Left lung (tissue), 10 donors: Measurements from ENCODE around the gene COX8A. TPM values are rescaled to one million over a fixed set of nuclear protein-coding genes. Genes with fewer than 3 reads are reported as not detected.
A peak's percentile ranks its signal among the peaks of the same experiment; 100 is the strongest.

Experiments used
- ATAC-seq: fragments of 200-7000 bp; cut with Tn5 transposase; one replicate; pipeline ENCODE4 v1.9.1; 2020; ENCODE audit warnings: moderate library complexity
- DNase-seq, 4 donors: peaks; one replicate each; pipeline ENCODE4 v3.0.0-alpha.2; 2013 to 2020
- H3K27ac ChIP-seq, 2 donors: fragments of 200-600 bp; sonication (generic) in 1 of 2; one replicate each; pipeline versions ENCODE4 v1.5.0 to v1.8.0; 2020 to 2021
- H3K27me3 ChIP-seq, 2 donors: fragments of 200-600 bp; sonication (generic) in 1 of 2; one replicate each; pipeline versions ENCODE4 v1.5.0 to v1.8.0; 2020 to 2021
- H3K36me3 ChIP-seq, 2 donors: fragments of 200-600 bp; sonication (generic) in 1 of 2; one replicate each; pipeline versions ENCODE4 v1.5.0 to v1.8.0; 2020 to 2021
- H3K4me1 ChIP-seq, 2 donors: fragments of 200-600 bp; one replicate each; pipeline ENCODE4 v1.8.0; 2021
- H3K4me3 ChIP-seq, 2 donors: fragments of 200-600 bp; sonication (generic) in 1 of 2; one replicate each; pipeline versions ENCODE4 v1.5.0 to v1.8.0; 2020 to 2021; ENCODE audit warnings: mild to moderate bottlenecking in 1 of 2
- H3K9me3 ChIP-seq, 2 donors: fragments of 200-600 bp; sonication (generic) in 1 of 2; one replicate each; pipeline versions ENCODE4 v1.5.0 to v1.8.0; 2020 to 2021
- CTCF ChIP-seq, 2 donors: fragments of 200-600 bp; sonication (generic) in 1 of 2; IDR thresholded peaks; one replicate each; pipeline versions ENCODE4 v1.5.0 to v1.8.0; 2021; ENCODE audit warnings: antibody characterized with exemption in 2 of 2
- intact Hi-C, 2 donors: fragments of 100-400 bp; cut with DNase I; formaldehyde crosslinking; loops; one replicate each; pipeline versions ENCODE4 v1.11.2 to v1.14.2; 2022
- polyA plus RNA-seq, 6 donors: library from polyadenylated mRNA; unstranded; fragments of 120-200 nt; gene quantifications; one replicate each; pipeline ENCODE4 v1.2.1, GENCODE V29; 2013; ENCODE audit not compliant: insufficient read length in 6 of 6
- total RNA-seq, 2 donors: library from RNA; stranded (reverse); fragmentation: NEBNext Ultra II Directional; extraction: Animal tissue kit (Norgen Biotek cat#: 25700); gene quantifications; one replicate each; pipeline ENCODE4 v1.2.1, GENCODE V29; 2021
- donor health status: DM: no; HTN: yes; CAD: no.
- donor health status: DM: no; HTN: no; CAD: no.

Gene COX8A
- total and polyA plus RNA-seq, 8 donors, result 135 to 281 (median 178) TPM

GRCh38 chr11:63993993-63994392, 19.6 kb downstream of the COX8A start:
- Histone ChIP-seq H3K27ac (no peak overlapping the region), H3K36me3 (peaks cover 0 to 99% of the 10 kb centered on the region in 2 donors), H3K9me3 (no peaks in the 10 kb centered on the region), H3K4me1 (peaks cover 2 to 8% of the 10 kb centered on the region in 2 donors), H3K27me3 (peaks cover 0 to 1% of the 10 kb centered on the region in 2 donors), H3K4me3 (no peak overlapping the region)
- peak; percentile 63 for ATAC-seq
- TF ChIP-seq CTCF (IDR thresholded peaks at IDR 0.05), result no peak
- DNase-seq, result peak in 1 of 4 donors; percentile 63
- intact Hi-C loops, result no loop called here

- no peak for TF ChIP-seq CTCF (IDR thresholded peaks at IDR 0.05)
- DNase-seq, result peak in 1 of 4 donors; percentile 74
Observed at GRCh38 chr11:63996512-63996911, 22.1 kb downstream of the COX8A start.

GRCh38 chr11:63997104-63997700, 22.8 kb downstream of the COX8A start:
- TF ChIP-seq CTCF (IDR thresholded peaks at IDR 0.05), result no peak
- ATAC-seq (no peak), DNase-seq (no peak)
- intact Hi-C loops, result loop anchor here in 1 of 2 donors (5.0 kb wide), 1 partner anchor 150 kb away; no protein-coding TSS in a partner anchor
- Histone ChIP-seq H3K27ac (no peak overlapping the region), H3K27me3 (peaks cover 0 to 33% of the 10 kb centered on the region in 2 donors), H3K9me3 (no peaks in the 10 kb centered on the region), H3K36me3 (peaks cover 0 to 70% of the 10 kb centered on the region in 2 donors), H3K4me1 (peaks cover 22 to 40% of the 10 kb centered on the region in 2 donors), H3K4me3 (no peak overlapping the region)

More at GRCh38 chr11:63996512-63996911, 22.1 kb downstream of the COX8A start:
- ATAC-seq, result no peak
- intact Hi-C loops, result loop anchor here in 1 of 2 donors (5.0 kb wide), 1 partner anchor 151 kb away; no protein-coding TSS in a partner anchor
- H3K4me3 ChIP-seq, result no peak overlapping the region
- H3K4me1 ChIP-seq, result peaks cover 18 to 33% of the 10 kb centered on the region in 2 donors
- H3K27ac ChIP-seq, result no peak overlapping the region
- H3K9me3 ChIP-seq, result no peaks in the 10 kb centered on the region
- peaks cover 0 to 77% of the 10 kb centered on the region in 2 donors for H3K36me3 ChIP-seq
- H3K27me3 ChIP-seq, result peaks cover 0 to 26% of the 10 kb centered on the region in 2 donors

- ATAC-seq (no peak), DNase-seq (no peak)
- peaks cover 0 to 64% of the 10 kb centered on the region in 2 donors for H3K36me3 ChIP-seq
- intact Hi-C loops, result loop anchor here in 1 of 2 donors (5.0 kb wide), 1 partner anchor 149 kb away; no protein-coding TSS in a partner anchor
- H3K27me3 ChIP-seq, result peaks cover 0 to 40% of the 10 kb centered on the region in 2 donors
- H3K4me3 ChIP-seq, result no peak overlapping the region
- no peak overlapping the region for H3K27ac ChIP-seq
- no peak for TF ChIP-seq CTCF (IDR thresholded peaks at IDR 0.05)
- no peaks in the 10 kb centered on the region for H3K9me3 ChIP-seq
- H3K4me1 ChIP-seq, result peaks cover 22 to 43% of the 10 kb centered on the region in 2 donors
Observed at GRCh38 chr11:63997801-63998337, 23.4 kb downstream of the COX8A start.
